SHP77 (cell line): Measurements from ENCODE around the gene SUPT20HL2.
"Not testable (repeated sequence)": the region's sequence is repeated elsewhere in the genome, so short reads cannot be mapped to it uniquely, and the experiment has no call there.

Experiments used
- DNase-seq, 2 experiments: peaks; one replicate each; lab custom pipeline; 2025; lab: John Stamatoyannopoulos, UW

SUPT20HL2 gene

GRCh38 chrX:24309580-24310374, 4.1 kb downstream of the SUPT20HL2 start:
- DNase-seq = not testable (repeated sequence)

GRCh38 chrX:24308803-24309202, 5.1 kb downstream of the SUPT20HL2 start:
- DNase-seq = not testable (repeated sequence)

- no peak for DNase-seq
These were observed 7.4 kb downstream of the SUPT20HL2 start for GRCh38 chrX:24306440-24306839.

- no peak for DNase-seq
These were observed 8.0 kb downstream of the SUPT20HL2 start for GRCh38 chrX:24305905-24306304.

- no peak for DNase-seq
These were observed 12.1 kb downstream of the SUPT20HL2 start for GRCh38 chrX:24301806-24302205.

- no peak for DNase-seq
These were observed 12.8 kb downstream of the SUPT20HL2 start for GRCh38 chrX:24301060-24301459.

GRCh38 chrX:24298191-24298590, 15.7 kb downstream of the SUPT20HL2 start:
- peak; percentile 3 to 13 for DNase-seq

DNA sequence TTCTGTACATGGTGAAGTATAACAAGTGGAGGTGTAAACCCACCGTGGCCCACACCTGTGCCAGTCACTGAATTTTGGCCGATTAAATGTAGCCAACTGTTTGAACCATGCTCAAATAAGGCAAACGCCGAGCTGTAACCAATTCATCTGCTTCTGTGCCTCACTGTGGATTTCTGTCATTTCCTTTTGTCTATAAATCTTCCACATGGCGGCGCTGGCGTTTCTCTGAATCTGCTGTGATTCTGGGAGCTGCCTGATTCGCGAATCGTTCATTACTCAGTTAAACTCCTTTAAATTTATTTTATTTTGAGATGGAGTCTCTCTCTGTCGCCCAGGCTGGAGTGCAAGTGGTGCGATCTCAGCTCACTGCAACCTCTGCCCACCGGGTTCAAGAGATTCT, 19.2 kb downstream of the SUPT20HL2 start:
- peak in 1 of 2 experiments; percentile 4 for DNase-seq

DNA sequence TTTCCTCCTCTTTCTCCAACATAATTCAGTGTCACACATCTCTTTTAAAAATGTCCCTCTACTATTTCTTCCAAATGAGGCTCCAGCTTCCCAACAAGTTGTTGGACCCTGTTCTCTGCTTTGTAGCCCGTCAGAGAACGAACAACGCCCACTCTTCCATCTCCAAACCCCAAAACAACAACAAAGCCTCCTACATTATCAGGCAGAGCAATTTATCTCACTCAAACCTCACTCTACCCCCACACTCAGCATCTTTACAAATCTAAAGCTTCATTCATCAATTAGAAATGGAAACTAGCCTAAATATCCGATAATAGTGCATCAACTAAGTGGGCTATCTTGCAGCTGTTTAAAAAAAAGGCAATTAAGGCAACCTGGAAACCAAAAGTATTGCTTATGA, 20.5 kb downstream of the SUPT20HL2 start:
- no peak for DNase-seq

GRCh38 chrX:24292353-24292752, 21.5 kb downstream of the SUPT20HL2 start:
- DNase-seq = no peak

- no peak for DNase-seq
These were observed 28.8 kb downstream of the SUPT20HL2 start for GRCh38 chrX:24285082-24285481.

DNA sequence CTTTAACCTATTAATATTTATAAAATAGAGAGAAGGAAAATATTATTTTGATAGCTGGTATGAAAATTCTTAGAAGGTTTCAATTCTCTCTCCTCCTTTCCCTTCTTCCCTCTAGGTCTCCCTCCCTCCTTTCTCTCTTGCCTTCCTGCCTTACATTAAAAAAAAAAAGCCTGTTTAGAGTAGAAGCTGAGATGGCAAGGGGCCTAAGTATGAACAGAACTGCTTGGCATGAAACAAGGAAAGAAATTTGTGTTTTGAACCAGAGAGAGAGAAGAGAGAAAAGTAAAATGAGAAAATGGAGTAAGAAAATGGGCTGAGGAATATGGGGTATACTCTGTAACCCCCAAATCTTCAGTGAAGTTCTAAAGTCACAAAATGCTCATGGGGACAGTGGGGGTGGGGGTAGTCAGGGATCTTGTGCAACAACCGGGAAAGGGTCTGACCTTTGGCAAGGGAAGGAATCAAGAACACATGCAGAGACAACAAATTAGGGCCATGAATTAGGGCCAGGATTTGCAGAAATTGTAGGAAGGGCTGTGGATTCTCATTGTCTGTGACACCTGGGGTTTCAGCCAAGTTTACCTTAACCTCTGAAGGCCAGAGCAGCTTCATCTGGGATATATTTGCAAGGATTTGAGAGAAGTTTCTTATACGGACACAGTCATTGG, 30.6 kb downstream of the SUPT20HL2 start:
- DNase-seq = no peak

- DNase-seq = no peak
These were observed 31.3 kb downstream of the SUPT20HL2 start for GRCh38 chrX:24282381-24283126.

DNA sequence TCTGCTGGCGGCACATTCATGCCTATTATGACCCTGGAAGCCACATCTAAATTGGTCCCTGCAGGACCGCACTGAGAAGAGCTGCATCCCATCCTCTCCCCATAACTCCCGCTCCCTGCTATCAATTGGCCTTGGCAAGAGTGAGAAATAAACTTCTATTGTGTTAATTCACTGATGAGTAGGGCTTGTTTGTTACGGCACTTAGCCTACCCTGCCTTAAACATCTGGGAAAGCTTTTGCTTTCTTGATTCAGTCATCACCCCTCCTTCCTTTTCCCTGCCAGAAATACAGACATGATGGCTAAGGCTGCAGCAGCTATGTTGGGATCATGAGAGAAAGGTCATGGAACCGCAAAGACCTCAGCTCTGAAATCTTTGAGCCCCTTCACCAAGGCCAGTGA, 36.5 kb downstream of the SUPT20HL2 start:
- DNase-seq = no peak

DNA sequence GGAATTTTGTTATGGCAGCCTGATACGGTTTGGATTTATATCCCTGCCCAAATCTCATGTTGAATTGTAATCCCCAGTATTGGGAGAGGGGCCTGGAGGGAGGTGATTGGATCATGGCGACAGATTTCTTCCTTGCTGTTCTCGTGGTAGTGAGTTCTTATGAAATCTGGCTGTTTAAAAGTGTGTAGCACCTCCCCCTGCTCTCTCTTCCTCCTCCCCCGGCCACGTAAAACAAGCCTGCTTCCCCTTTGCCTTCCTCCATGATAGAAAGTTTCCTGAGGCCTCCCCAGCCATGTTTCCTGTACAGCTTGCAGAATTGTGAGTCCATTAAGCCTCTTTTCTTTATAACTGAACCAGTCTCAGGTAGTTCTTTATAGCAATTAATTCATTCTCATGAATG, 37.9 kb downstream of the SUPT20HL2 start:
- no peak for DNase-seq

DNA sequence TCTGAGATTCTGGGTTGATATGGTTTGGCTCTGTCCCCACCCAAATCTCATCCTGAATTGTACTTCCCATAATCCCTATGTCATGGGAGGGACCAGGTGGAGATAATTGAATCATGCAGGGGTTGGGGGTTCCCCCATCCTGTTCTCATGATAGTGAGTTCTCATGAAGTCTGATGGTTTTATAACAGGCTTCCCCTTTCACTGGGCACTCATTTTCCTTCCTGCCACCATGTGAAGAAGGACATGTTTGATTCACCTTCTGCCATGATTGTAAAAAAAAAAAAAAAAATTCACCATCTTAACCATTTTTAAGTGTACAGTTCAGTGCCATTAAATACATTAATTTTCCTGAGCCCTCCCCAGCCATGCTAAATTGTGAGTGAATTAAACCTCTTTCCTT, 42.6 kb downstream of the SUPT20HL2 start:
- DNase-seq = no peak

DNA sequence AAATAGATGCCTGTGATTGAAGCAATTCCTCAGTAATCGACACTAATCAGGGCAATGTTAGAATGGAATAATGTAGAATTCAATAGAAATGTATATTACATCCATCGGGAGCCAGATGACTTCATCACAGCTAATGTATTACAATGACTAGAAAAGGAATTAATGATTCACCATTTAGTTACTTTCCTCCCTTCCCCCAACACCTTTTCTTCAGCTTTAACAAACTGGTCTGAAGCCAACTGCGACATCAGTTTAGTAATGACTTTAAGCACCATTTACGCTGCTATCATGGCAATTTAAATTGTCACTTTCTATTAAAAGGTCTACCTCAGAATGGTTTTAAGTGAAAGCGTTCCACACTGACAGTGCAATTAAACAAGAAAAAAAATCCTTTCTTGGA, 45.1 kb downstream of the SUPT20HL2 start:
- no peak for DNase-seq

GRCh38 chrX:24266996-24267395, 46.9 kb downstream of the SUPT20HL2 start:
- DNase-seq = no peak

DNA sequence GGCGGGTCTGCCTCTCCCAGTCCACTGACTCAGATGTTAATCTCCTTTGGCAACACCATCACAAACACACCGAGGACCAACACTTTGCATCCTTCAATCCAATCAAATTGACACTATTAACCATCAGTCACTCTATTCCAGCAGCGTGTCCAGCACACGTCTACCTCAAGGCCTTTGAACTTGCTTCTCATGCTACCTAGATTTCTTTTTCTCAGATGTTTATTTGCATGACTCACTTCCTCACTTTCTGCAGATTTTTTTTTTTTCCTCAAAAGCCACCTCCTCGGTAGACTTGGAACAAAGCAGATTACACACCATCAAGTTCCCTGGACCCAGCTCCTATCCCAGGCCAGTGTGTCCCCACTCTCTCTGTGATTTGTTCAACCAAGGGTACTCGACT, 49.5 kb downstream of the SUPT20HL2 start:
- no peak for DNase-seq

DNA sequence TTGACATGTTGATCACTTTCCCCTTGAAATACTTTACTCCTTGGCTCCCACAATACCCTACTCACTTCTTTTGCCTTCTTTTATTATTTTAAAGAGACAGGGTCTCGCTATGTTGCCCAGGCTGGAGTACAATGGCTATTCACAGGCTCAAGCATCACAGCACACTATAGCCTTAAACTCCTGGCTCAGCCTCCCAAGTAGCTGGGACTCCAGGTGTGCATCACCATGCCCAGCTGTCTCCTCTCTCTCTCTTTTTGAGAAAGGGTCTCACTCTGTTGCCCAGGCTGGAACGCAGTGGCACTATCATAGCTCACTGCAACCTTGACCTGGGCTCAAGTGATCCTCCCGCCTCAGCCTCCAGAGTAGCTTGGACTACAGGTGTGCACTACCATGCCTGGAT, 51.6 kb downstream of the SUPT20HL2 start:
- no peak for DNase-seq
